GM12864 (cell line): Measurements from ENCODE around the gene PPP2R2B.

Experiments
- DNase-seq: peaks from one replicate; pipeline ENCODE4 v3.0.0-alpha.2; 2011; ENCODE audit warnings: low read depth
- H3K4me3 ChIP-seq: 2 replicates; pipeline ENCODE4 v1.5.1; 2011; ENCODE audit warnings: mild to moderate bottlenecking, low read depth, low read length, control low read depth
- TF ChIP-seq, protein P1 (sequence below): IDR thresholded peaks from 2 replicates; pipeline ENCODE4 v1.5.1; 2011; ENCODE audit warnings: low read depth, mild to moderate bottlenecking, moderate library complexity, low read length, control low read depth, inconsistent platforms; ENCODE audit errors: missing control alignments

PPP2R2B gene

DNA sequence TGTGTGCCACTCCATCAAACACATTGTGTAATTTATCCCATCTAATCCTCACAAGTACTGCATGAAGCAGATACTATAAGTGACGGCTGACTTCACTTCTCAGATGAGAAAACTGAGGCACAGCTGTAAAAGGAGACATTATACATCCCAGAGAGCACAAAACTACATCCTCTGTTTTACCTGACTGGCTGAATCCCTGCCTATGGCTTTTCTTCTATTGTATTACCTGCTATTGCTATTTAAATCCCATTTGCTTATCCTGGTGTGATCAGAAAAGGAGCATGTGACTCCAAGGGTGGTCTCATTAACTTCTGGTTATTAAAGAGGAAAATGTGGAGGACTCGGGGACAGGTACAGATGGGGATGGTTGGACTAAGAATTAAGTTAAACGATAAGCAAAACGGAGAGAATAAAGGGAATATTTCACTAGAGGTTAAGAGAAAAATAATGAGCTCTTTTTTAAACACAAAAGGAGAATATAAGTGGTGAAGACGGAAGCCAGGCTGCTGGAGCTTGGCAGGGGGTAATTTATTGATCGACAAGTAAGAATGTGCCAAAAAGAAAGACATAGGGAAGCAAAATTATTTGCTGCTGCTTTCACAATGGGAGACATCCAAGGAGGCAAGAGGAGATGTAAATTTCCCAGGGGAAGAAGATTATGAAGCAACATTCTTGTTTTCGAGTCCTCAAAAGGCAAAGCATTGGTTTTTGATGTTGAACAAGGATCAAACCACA lies 206.8 kb downstream of the PPP2R2B start:
- DNase-seq = no peak
- TF ChIP-seq, protein P1, sequence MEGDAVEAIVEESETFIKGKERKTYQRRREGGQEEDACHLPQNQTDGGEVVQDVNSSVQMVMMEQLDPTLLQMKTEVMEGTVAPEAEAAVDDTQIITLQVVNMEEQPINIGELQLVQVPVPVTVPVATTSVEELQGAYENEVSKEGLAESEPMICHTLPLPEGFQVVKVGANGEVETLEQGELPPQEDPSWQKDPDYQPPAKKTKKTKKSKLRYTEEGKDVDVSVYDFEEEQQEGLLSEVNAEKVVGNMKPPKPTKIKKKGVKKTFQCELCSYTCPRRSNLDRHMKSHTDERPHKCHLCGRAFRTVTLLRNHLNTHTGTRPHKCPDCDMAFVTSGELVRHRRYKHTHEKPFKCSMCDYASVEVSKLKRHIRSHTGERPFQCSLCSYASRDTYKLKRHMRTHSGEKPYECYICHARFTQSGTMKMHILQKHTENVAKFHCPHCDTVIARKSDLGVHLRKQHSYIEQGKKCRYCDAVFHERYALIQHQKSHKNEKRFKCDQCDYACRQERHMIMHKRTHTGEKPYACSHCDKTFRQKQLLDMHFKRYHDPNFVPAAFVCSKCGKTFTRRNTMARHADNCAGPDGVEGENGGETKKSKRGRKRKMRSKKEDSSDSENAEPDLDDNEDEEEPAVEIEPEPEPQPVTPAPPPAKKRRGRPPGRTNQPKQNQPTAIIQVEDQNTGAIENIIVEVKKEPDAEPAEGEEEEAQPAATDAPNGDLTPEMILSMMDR = no peak
- H3K4me3 ChIP-seq = no peak overlapping the region

DNA sequence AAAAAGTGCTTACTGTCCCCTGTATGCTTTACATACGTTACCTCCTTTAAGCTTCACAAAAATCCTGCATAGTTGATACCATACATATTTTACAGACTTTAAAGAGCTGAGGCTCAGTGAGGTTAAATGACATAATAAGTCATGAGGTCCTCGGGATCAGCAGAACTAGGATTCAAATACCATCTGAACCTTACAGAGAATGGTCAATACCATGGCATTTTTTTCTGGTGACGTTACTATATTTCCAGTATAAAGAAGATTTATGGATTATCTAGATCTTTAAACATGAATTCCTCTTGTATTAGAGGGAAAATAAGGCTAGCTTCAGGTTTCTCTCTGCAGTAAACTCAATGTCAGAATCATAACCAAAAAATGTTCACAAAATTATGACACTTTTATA lies 208.9 kb downstream of the PPP2R2B start:
- TF ChIP-seq, protein P1 = no peak
- H3K4me3 ChIP-seq = no peak overlapping the region
- no peak for DNase-seq

GRCh38 chr5:146667633-146668272 lies 210.8 kb downstream of the PPP2R2B start:
- no peak for DNase-seq
- H3K4me3 ChIP-seq = no peak overlapping the region
- TF ChIP-seq, protein P1 = no peak

DNA sequence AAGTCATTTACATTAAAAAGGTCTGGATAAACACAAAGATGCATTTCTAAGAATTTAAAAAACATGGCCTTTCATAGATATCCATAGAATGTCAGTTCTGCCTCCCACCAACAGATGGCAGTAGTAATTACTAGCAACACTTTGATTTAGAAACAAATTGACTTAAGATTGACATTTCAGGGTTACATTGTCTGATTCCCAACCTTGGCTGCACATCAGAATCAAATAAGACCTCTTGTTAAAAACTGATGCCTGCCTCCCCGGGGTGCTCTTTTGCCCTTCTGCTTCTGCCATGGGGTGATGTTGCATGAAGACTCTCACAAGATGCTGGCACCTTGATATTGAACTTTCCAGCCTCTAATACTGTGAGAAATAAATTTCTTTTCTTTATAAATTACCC lies 216.3 kb downstream of the PPP2R2B start:
- peak; percentile 5 for DNase-seq
- TF ChIP-seq, protein P1 = peak; percentile 50

DNA sequence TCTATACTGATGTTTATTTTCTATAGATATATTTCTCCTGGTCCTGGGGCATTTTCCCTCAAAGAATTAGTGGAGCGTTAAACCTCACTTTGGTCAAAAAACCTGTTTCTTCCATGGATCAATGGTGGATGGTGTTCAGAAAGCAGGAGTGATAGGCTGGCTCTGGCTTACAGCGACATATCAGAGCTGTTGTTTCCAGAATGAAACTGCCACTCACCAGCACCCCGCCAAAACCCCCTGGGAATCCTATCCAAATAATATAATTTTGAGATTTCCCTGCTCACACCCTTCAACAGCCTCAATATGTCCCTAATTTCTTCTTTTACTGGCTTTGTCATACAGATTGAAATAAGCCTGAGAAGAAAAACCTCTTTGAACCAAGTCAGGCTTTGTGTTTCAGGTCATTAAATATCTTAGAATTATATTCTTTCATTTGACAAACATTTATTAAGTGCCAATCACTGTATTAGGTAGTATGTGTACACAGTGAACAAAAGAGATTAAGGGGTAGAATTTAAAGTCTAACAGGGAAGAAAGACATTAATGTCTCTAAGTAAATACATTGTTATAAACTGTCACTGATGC lies 218.1 kb downstream of the PPP2R2B start:
- DNase-seq = no peak
- TF ChIP-seq, protein P1 = no peak
- no peak overlapping the region for H3K4me3 ChIP-seq

More for the DNA sequence above, 216.3 kb downstream of the PPP2R2B start:
- H3K4me3 ChIP-seq = no peak overlapping the region

DNA sequence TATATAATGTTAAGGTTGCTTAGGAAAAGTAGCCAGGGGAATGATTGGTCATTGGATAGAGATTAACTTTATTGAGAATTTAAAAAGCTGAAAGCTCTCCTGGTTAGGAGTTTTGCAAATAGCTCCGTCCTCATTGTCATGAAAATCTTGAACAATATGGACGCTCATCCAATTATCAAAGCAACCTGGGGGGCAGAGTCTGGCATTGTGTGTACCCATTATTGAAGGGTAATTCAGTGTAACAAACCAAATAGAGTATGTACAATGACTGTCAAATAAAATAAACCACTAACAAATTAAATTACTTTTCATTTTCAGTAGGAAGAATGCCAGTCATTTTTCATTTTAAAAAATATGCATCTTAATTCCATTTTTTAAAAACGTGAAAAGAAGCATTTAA lies 218.6 kb downstream of the PPP2R2B start:
- H3K4me3 ChIP-seq = no peak overlapping the region
- no peak for DNase-seq
- TF ChIP-seq, protein P1 = no peak
